Neuron (in vitro differentiated cells): ENCODE results near the gene NHLRC3.
"Not testable (repeated sequence)": the region's sequence is repeated elsewhere in the genome, so short reads cannot be mapped to it uniquely, and the experiment has no call there.

Source experiments
- H2AFZ ChIP-seq: one replicate; pipeline ENCODE4 v1.6.1; 2013; ENCODE audit warnings: low read depth, mild to moderate bottlenecking, inconsistent platforms, low read length, moderate library complexity
- H3K27me3 ChIP-seq: one replicate; pipeline ENCODE4 v1.6.1; 2013; ENCODE audit warnings: low read length; ENCODE audit not compliant: insufficient read depth
- H3K36me3 ChIP-seq: one replicate; pipeline ENCODE4 v1.6.1; 2013; ENCODE audit warnings: low read length; ENCODE audit not compliant: insufficient read depth
- H3K4me1 ChIP-seq: one replicate; pipeline ENCODE4 v1.6.1; 2013; ENCODE audit warnings: low read length; ENCODE audit not compliant: insufficient read depth
- H3K4me3 ChIP-seq: 2 replicates; pipeline ENCODE4 v1.5.1; 2013; ENCODE audit warnings: mild to moderate bottlenecking, low read length, moderate library complexity
- H3K9me3 ChIP-seq: one replicate; pipeline ENCODE4 v1.6.1; 2013; ENCODE audit warnings: low read length

The NHLRC3 gene

GRCh38 chr13:39037880-39038568 lies at the start of gene NHLRC3, which contains the start of gene PROSER1:
Gene NHLRC3 (plus strand): TSS chr13:39038456. CDS start chr13:39038640, 184 bp downstream.
Gene PROSER1 (minus strand): TSS chr13:39038089. CDS start chr13:39037242, 847 bp downstream.
- Histone ChIP-seq H2AFZ (peak within 1 kb of the TSS; percentile 90), H3K4me1 (peaks cover 40% of the 10 kb centered on the region), H3K4me3 (peak within 1 kb of the TSS; percentile 91), H3K27me3 (no peaks in the 10 kb centered on the region), H3K36me3 (peaks cover 7% of the 10 kb centered on the region), H3K9me3 (no peaks in the 10 kb centered on the region)

GRCh38 chr13:38990693-38991092 lies 47.6 kb upstream of the NHLRC3 start, which contains the start of gene STOML3:
Gene STOML3 (minus strand): TSS chr13:38990831. CDS start chr13:38990721, 110 bp downstream.
- H3K9me3 ChIP-seq = no peaks in the 10 kb centered on the region
- peaks cover 4% of the 10 kb centered on the region for H3K4me1 ChIP-seq
- H2AFZ ChIP-seq = no peak within 1 kb of the TSS
- no peaks in the 10 kb centered on the region for H3K27me3 ChIP-seq
- H3K36me3 ChIP-seq = no peaks in the 10 kb centered on the region
- no peak within 1 kb of the TSS for H3K4me3 ChIP-seq

- no peaks in the 10 kb centered on the region for H3K9me3 ChIP-seq
- no peak overlapping the region for H3K4me3 ChIP-seq
- no peaks in the 10 kb centered on the region for H3K27me3 ChIP-seq
- no peak overlapping the region for H2AFZ ChIP-seq
- no peaks in the 10 kb centered on the region for H3K36me3 ChIP-seq
- peaks cover 4% of the 10 kb centered on the region for H3K4me1 ChIP-seq
These were observed 44.9 kb upstream of the NHLRC3 start for GRCh38 chr13:38993381-38993780.

GRCh38 chr13:38998739-38999138 lies 39.5 kb upstream of the NHLRC3 start:
- H3K36me3 ChIP-seq = no peaks in the 10 kb centered on the region
- H3K4me1 ChIP-seq = no peaks in the 10 kb centered on the region
- no peaks in the 10 kb centered on the region for H3K9me3 ChIP-seq
- no peak overlapping the region for H2AFZ ChIP-seq
- H3K27me3 ChIP-seq = no peaks in the 10 kb centered on the region
- H3K4me3 ChIP-seq = no peak overlapping the region

- H3K27me3 ChIP-seq, H3K4me1 ChIP-seq, H2AFZ ChIP-seq, H3K9me3 ChIP-seq, H3K4me3 ChIP-seq: not testable (repeated sequence)
- peaks cover 30% of the 10 kb centered on the region for H3K36me3 ChIP-seq
These were observed 31.7 kb upstream of the NHLRC3 start for GRCh38 chr13:39006371-39007111.

GRCh38 chr13:39012608-39013007 lies 25.6 kb upstream of the NHLRC3 start:
- Histone ChIP-seq H3K4me3 (no peak overlapping the region), H3K4me1 (no peaks in the 10 kb centered on the region), H3K27me3 (no peaks in the 10 kb centered on the region), H2AFZ (no peak overlapping the region), H3K9me3 (no peaks in the 10 kb centered on the region), H3K36me3 (peaks cover 79% of the 10 kb centered on the region)

- Histone ChIP-seq H3K4me1 (no peaks in the 10 kb centered on the region), H3K36me3 (peaks cover 75% of the 10 kb centered on the region), H3K4me3 (no peak overlapping the region), H3K9me3 (no peaks in the 10 kb centered on the region), H2AFZ (no peak overlapping the region), H3K27me3 (no peaks in the 10 kb centered on the region)
These were observed 24.8 kb upstream of the NHLRC3 start for GRCh38 chr13:39013462-39013861.

- no peak overlapping the region for H2AFZ ChIP-seq
- no peaks in the 10 kb centered on the region for H3K27me3 ChIP-seq
- no peaks in the 10 kb centered on the region for H3K4me1 ChIP-seq
- H3K4me3 ChIP-seq = no peak overlapping the region
- H3K9me3 ChIP-seq = no peaks in the 10 kb centered on the region
- H3K36me3 ChIP-seq = peaks cover 64% of the 10 kb centered on the region
These were observed 22.2 kb upstream of the NHLRC3 start for GRCh38 chr13:39016087-39016486.

GRCh38 chr13:39016787-39017186 lies 21.5 kb upstream of the NHLRC3 start:
- no peak overlapping the region for H2AFZ ChIP-seq
- H3K4me1 ChIP-seq = no peaks in the 10 kb centered on the region
- H3K9me3 ChIP-seq = no peaks in the 10 kb centered on the region
- no peak overlapping the region for H3K4me3 ChIP-seq
- peaks cover 65% of the 10 kb centered on the region for H3K36me3 ChIP-seq
- no peaks in the 10 kb centered on the region for H3K27me3 ChIP-seq

GRCh38 chr13:39020853-39021462 lies 17.3 kb upstream of the NHLRC3 start:
- Histone ChIP-seq H3K27me3 (no peaks in the 10 kb centered on the region), H3K36me3 (peaks cover 66% of the 10 kb centered on the region), H3K4me1 (no peaks in the 10 kb centered on the region), H3K4me3 (no peak overlapping the region), H2AFZ (no peak overlapping the region), H3K9me3 (no peaks in the 10 kb centered on the region)

GRCh38 chr13:39023316-39023715 lies 14.9 kb upstream of the NHLRC3 start:
- Histone ChIP-seq H3K4me3 (no peak overlapping the region), H2AFZ (no peak overlapping the region), H3K36me3 (peaks cover 79% of the 10 kb centered on the region), H3K27me3 (no peaks in the 10 kb centered on the region), H3K9me3 (no peaks in the 10 kb centered on the region), H3K4me1 (no peaks in the 10 kb centered on the region)

GRCh38 chr13:39023761-39024160 lies 14.5 kb upstream of the NHLRC3 start:
- Histone ChIP-seq H3K4me1 (no peaks in the 10 kb centered on the region), H3K27me3 (no peaks in the 10 kb centered on the region), H2AFZ (no peak overlapping the region), H3K36me3 (peaks cover 84% of the 10 kb centered on the region), H3K4me3 (no peak overlapping the region), H3K9me3 (no peaks in the 10 kb centered on the region)

- no peak overlapping the region for H3K4me3 ChIP-seq
- H2AFZ ChIP-seq = no peak overlapping the region
- no peaks in the 10 kb centered on the region for H3K27me3 ChIP-seq
- H3K36me3 ChIP-seq = peaks cover 88% of the 10 kb centered on the region
- H3K4me1 ChIP-seq = no peaks in the 10 kb centered on the region
- no peaks in the 10 kb centered on the region for H3K9me3 ChIP-seq
These were observed 12.8 kb upstream of the NHLRC3 start for GRCh38 chr13:39025433-39025839.
